ENCODE results near the gene COX14.

GRCh38 chr12:50066402-50066801 is 45.6 kb upstream of the COX14 start:
- no peak for TF ChIP-seq CTCF (IDR thresholded peaks at IDR 0.05; ENCODE audit: low read depth, low read length)
- no peak for TF ChIP-seq EZH2phosphoT487 (IDR thresholded peaks at IDR 0.05; ENCODE audit: low read depth)

Measured in OCI-LY3 (cell line).